ENCODE data around the gene PRKAR2B.

The PRKAR2B gene

DNA sequence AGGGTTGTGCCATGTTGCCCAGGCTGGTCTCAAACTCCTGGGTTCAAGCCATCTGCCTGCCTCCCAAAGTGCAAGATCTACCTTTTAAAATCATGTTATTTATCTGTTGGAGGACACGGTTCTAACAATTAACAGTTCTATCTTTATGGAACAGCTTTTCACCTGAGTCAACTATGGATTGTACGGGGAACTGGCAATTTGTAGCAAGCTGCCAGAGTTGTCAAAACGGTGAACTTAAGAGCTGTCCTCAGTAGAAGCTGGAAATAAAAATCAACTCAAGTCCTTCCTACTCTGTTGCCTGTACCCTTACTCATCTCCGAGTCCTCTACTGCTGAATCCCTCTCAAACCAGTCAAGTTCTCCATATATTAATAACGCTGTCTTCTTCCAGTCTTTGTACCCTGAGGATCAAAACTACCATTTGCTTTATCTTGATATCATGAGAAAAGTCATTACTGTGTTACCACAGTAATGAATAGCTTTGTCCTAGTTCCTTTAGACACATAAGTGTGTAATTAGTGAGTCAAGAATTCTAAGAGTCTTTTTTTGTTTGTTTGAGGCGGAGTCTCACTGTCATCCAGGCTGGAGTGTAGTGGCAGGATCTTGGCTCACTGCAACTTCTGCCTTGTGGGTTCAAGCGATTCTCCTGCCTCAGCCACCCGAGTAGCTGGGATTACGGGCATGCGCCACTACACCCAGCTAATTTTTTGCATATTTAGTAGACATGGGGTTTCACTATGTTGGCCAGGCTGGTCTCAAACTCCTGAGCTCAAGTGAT, 152.5 kb downstream of the PRKAR2B start:
- peaks cover 45% of the 10 kb centered on the region for H3K36me3 Mint-ChIP-seq (ENCODE audit: low read depth)
- no peaks in the 10 kb centered on the region for H3K4me1 Mint-ChIP-seq
- H3K27ac Mint-ChIP-seq, result peak overlapping the region; percentile 70
- no peaks in the 10 kb centered on the region for H3K9me3 Mint-ChIP-seq
- TF ChIP-seq, protein P1, sequence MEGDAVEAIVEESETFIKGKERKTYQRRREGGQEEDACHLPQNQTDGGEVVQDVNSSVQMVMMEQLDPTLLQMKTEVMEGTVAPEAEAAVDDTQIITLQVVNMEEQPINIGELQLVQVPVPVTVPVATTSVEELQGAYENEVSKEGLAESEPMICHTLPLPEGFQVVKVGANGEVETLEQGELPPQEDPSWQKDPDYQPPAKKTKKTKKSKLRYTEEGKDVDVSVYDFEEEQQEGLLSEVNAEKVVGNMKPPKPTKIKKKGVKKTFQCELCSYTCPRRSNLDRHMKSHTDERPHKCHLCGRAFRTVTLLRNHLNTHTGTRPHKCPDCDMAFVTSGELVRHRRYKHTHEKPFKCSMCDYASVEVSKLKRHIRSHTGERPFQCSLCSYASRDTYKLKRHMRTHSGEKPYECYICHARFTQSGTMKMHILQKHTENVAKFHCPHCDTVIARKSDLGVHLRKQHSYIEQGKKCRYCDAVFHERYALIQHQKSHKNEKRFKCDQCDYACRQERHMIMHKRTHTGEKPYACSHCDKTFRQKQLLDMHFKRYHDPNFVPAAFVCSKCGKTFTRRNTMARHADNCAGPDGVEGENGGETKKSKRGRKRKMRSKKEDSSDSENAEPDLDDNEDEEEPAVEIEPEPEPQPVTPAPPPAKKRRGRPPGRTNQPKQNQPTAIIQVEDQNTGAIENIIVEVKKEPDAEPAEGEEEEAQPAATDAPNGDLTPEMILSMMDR (IDR thresholded peaks at IDR 0.05), result no peak
- H3K27me3 Mint-ChIP-seq (ENCODE audit: low read depth, poor library complexity), result no peaks in the 10 kb centered on the region
- H3K4me3 Mint-ChIP-seq, result no peak overlapping the region
- no peak for DNase-seq

DNA sequence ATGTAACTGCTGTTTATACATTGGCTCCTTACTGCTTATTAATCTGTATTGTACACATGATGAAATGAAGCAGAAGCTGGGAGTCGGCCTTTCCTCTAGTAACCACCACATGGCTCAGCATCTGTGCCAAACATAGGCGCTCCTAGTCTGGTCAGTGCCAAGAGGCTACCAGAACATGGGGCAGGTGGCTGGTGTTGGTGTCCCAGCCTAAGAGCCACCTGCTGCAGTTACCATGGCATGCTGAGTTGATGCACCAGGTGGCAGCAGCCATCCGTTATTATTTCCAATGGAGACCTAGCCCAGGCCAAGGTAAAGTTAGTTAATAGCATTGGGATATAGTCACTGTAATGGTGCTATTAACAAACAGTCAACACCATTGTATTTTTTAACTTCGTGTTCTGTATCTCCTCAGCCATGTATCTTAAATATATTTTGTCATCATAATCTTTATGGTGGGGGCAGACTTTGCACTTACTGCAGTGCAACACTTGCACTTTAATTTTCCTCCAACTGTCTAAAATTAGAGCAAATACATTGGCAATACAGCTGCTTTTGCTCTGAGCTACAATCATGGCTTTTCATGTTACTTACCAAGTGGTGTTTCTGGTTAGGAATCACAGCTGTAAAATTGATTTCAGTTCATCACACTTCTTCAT, 157.4 kb downstream of the PRKAR2B start:
- DNase-seq, result peak; percentile 30
- H3K4me1 Mint-ChIP-seq, result no peaks in the 10 kb centered on the region
- peaks cover 59% of the 10 kb centered on the region for H3K36me3 Mint-ChIP-seq (ENCODE audit: low read depth)
- TF ChIP-seq, protein P1 (IDR thresholded peaks at IDR 0.05), result peak; percentile 48
- H3K27me3 Mint-ChIP-seq (ENCODE audit: low read depth, poor library complexity), result no peaks in the 10 kb centered on the region
- no peak overlapping the region for H3K4me3 Mint-ChIP-seq
- H3K9me3 Mint-ChIP-seq, result no peaks in the 10 kb centered on the region
- no peak overlapping the region for H3K27ac Mint-ChIP-seq

GRCh38 chr7:107203607-107204006, 159.1 kb downstream of the PRKAR2B start:
- Mint-ChIP-seq H3K4me1 (no peaks in the 10 kb centered on the region), H3K36me3 (ENCODE audit: low read depth) (peaks cover 62% of the 10 kb centered on the region)

GRCh38 chr7:107206136-107206535, 161.6 kb downstream of the PRKAR2B start:
- no peak for DNase-seq
- no peaks in the 10 kb centered on the region for H3K4me1 Mint-ChIP-seq
- no peak overlapping the region for H3K27ac Mint-ChIP-seq
- no peaks in the 10 kb centered on the region for H3K27me3 Mint-ChIP-seq (ENCODE audit: low read depth, poor library complexity)
- H3K9me3 Mint-ChIP-seq, result no peaks in the 10 kb centered on the region
- TF ChIP-seq, protein P1 (IDR thresholded peaks at IDR 0.05), result no peak
- H3K36me3 Mint-ChIP-seq (ENCODE audit: low read depth), result peaks cover 65% of the 10 kb centered on the region
- H3K4me3 Mint-ChIP-seq, result no peak overlapping the region

More at GRCh38 chr7:107203607-107204006, 159.1 kb downstream of the PRKAR2B start:
- no peaks in the 10 kb centered on the region for H3K9me3 Mint-ChIP-seq
- H3K4me3 Mint-ChIP-seq, result no peak overlapping the region
- H3K27ac Mint-ChIP-seq, result no peak overlapping the region
- TF ChIP-seq, protein P1 (IDR thresholded peaks at IDR 0.05), result no peak
- no peak for DNase-seq
- no peaks in the 10 kb centered on the region for H3K27me3 Mint-ChIP-seq (ENCODE audit: low read depth, poor library complexity)

DNA sequence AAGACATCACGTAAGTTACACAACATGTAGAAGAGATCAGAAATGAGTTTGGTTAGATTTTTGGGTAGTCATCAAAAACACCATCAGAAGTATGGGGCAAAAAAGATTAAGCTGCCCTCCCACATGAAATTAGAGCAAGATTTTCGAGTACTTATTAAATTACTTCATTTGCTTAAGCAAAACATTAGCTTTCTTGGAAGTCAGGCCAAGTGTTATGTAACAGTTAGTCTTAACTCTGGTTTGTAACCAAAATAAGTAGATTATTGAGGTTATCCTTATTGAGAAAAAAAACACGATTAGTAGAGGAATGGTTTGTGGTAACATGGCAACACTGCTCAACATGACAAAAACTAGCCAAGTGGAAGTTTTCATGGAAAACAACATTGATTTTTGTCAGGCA, 162.2 kb downstream of the PRKAR2B start:
- DNase-seq, result no peak
- Mint-ChIP-seq H3K27ac (no peak overlapping the region), H3K36me3 (ENCODE audit: low read depth) (peaks cover 61% of the 10 kb centered on the region), H3K4me3 (no peak overlapping the region), H3K4me1 (no peaks in the 10 kb centered on the region), H3K27me3 (ENCODE audit: low read depth, poor library complexity) (no peaks in the 10 kb centered on the region), H3K9me3 (no peaks in the 10 kb centered on the region)
- TF ChIP-seq, protein P1 (IDR thresholded peaks at IDR 0.05), result no peak
